HFFc6 (cell line): ENCODE data around the gene CHD1L. TPM values are rescaled to one million over a fixed set of nuclear protein-coding genes. Genes with fewer than 3 reads are reported as not detected.
"Not testable (repeated sequence)": the region's sequence is repeated elsewhere in the genome, so short reads cannot be mapped to it uniquely, and the experiment has no call there.

ENCODE experiments used
- DNase-seq: peaks from one replicate; pipeline ENCODE4 v3.0.0-alpha.2; 2018
- H3K27ac Mint-ChIP-seq: 2 replicates; pipeline ENCODE4 v1.8.0; 2020; ENCODE audit warnings: mild to moderate bottlenecking, mixed read lengths
- H3K27me3 Mint-ChIP-seq: 2 replicates; pipeline ENCODE4 v1.8.0; 2021; ENCODE audit warnings: mild to moderate bottlenecking, moderate library complexity, mixed read lengths; ENCODE audit not compliant: insufficient read depth
- H3K36me3 Mint-ChIP-seq: 2 replicates; pipeline ENCODE4 v1.8.0; 2021; ENCODE audit warnings: low read depth, mixed read lengths
- H3K4me1 Mint-ChIP-seq: 2 replicates; pipeline ENCODE4 v1.8.0; 2020; ENCODE audit warnings: low read depth, mixed read lengths
- H3K4me3 Mint-ChIP-seq: 2 replicates; pipeline ENCODE4 v1.8.0; 2020; ENCODE audit warnings: mild to moderate bottlenecking, moderate library complexity, mixed read lengths
- H3K9me3 Mint-ChIP-seq: 2 replicates; pipeline ENCODE4 v1.8.0; 2020; ENCODE audit warnings: mild to moderate bottlenecking, mixed read lengths
- total RNA-seq, 6 experiments: library from RNA; stranded (reverse); fragmentation: NEBNext Ultra II Directional; extraction: Animal tissue kit (Norgen Biotek cat#: 25700); gene quantifications; 2 replicates in 1 of 6; 3 replicates in 5 of 6; pipeline ENCODE4 v1.2.3, GENCODE V29; 2021
- TF ChIP-seq, protein P1 (sequence below): fragments of 200-600 bp; sonication (generic); IDR thresholded peaks from 2 replicates; pipeline ENCODE4 v1.5.0; 2021; ENCODE audit warnings: antibody characterized with exemption, mild to moderate bottlenecking

The CHD1L gene
- total RNA-seq, 6 experiments from 2014 or later: 34.4 to 43.2 (median 38.0) TPM

DNA sequence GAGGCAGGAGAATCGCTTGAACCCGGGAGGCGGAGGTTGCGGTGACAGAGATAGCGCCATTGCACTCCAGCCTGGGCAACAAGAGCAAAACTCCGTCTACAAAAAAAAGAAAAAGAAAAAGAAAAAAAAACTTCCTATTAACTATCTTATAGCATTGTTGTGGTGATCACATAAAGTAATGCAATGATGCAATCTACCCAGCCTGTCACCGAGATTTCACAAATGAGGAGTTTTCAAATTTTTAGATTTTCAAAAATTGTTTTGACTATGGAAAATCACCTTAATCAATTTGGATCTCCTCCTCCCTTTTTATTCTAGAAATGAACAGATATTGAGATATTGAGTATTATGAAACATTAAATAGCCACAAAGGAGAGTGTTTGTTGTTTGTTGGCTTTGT, 25.3 kb upstream of the CHD1L start:
- TF ChIP-seq, protein P1, sequence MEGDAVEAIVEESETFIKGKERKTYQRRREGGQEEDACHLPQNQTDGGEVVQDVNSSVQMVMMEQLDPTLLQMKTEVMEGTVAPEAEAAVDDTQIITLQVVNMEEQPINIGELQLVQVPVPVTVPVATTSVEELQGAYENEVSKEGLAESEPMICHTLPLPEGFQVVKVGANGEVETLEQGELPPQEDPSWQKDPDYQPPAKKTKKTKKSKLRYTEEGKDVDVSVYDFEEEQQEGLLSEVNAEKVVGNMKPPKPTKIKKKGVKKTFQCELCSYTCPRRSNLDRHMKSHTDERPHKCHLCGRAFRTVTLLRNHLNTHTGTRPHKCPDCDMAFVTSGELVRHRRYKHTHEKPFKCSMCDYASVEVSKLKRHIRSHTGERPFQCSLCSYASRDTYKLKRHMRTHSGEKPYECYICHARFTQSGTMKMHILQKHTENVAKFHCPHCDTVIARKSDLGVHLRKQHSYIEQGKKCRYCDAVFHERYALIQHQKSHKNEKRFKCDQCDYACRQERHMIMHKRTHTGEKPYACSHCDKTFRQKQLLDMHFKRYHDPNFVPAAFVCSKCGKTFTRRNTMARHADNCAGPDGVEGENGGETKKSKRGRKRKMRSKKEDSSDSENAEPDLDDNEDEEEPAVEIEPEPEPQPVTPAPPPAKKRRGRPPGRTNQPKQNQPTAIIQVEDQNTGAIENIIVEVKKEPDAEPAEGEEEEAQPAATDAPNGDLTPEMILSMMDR: no peak
- Mint-ChIP-seq H3K9me3 (no peaks in the 10 kb centered on the region), H3K27ac (no peak overlapping the region), H3K27me3 (peaks cover 2% of the 10 kb centered on the region), H3K4me3 (no peak overlapping the region), H3K36me3 (no peaks in the 10 kb centered on the region), H3K4me1 (peaks cover 7% of the 10 kb centered on the region)
- DNase-seq: no peak

DNA sequence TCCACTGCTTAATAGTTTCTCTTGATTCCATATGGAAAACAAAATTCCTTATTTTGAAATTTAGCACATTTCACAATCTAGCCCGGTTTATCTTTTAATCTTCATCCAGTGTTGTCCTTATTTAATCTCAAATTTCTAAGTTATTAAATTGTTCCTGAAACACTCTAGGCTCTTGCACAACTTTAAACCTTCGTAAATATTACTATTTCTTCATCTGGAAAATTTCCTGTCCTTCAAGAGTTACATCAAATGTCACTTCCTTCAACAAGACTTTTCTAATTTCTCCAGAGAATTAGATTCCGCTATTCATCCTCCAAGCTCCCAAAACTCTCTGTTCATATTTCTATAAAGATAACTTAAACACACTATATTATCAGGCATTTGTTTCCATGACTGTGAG, 23.9 kb upstream of the CHD1L start:
- DNase-seq: no peak
- peaks cover 2% of the 10 kb centered on the region for H3K27me3 Mint-ChIP-seq
- H3K9me3 Mint-ChIP-seq: no peaks in the 10 kb centered on the region
- no peak overlapping the region for H3K4me3 Mint-ChIP-seq
- peaks cover 7% of the 10 kb centered on the region for H3K4me1 Mint-ChIP-seq
- H3K27ac Mint-ChIP-seq: no peak overlapping the region
- no peaks in the 10 kb centered on the region for H3K36me3 Mint-ChIP-seq
- TF ChIP-seq, protein P1: no peak

DNA sequence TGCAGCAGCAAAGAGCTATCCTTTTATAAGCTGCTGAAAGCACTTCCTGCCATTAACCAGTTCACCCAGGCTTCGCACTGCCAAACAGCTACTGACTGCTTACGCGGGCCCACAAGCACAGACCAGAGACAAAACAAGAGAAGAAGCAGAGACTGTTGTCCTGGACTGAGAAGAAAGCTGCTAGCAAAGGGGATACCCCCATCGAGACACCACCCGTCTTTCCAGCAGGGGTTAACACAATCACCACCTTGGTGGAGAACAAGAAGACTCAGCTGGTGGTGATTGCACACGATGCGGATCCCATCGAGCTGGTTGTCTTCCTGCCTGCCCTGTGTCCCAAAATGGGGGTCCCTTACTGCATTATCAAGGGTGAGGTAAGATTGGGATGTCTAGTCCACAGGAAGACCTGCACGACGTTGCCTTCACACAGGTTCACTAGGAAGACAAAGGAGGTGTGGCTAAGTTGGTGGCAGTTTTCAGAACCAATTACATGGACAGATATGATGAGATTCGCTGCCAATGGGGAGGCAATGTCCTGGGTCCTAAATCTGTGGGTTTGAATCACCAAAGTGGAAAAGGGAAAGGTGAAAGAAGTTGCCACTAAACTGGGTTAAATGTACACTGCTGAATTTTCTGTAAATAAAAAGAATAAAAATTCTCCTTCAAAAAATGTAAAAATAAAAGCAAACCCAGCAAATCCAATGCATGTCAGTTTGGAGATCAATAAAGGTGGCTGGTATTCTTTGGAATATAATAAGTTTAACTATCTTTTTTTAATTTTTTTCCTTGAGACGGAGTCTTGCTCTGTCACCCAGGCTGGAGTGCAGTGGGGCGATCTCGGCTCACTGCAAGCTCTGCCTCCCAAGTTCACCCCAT, 18.5 kb upstream of the CHD1L start:
- Mint-ChIP-seq H3K27me3 (peaks cover 4% of the 10 kb centered on the region), H3K27ac (no peak overlapping the region), H3K9me3 (no peaks in the 10 kb centered on the region), H3K4me1 (peaks cover 13% of the 10 kb centered on the region), H3K4me3 (no peak overlapping the region), H3K36me3 (no peaks in the 10 kb centered on the region)
- TF ChIP-seq, protein P1: no peak
- DNase-seq: no peak

DNA sequence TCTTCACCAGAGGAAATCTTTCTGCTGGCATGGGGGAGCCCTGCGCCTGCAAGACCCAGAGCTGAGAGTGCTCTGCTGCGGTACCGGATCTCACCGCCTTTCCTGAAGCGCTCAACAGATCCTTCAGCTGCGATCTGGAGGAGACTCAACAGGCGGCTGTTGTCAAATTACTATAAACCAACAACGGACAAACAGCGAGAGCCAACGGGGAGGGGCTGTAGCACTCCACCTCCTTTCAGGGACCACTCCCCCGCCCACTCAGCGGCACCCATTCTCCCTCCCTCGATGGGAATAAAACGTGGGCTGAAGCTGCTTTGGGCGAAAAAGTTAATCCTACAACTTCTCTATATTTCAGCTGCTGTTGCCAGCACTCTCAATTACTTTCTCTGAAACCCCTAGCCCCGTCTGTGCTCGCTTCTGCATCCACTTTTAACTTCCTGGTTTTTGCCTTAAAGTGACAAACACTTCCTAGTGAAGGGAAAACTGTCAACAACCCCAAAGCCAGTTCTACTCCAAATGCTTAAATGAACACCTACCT, 17.2 kb upstream of the CHD1L start, which contains the start of gene FMO5:
Gene FMO5, minus strand, starts transcription at position 147 of the 538 bp plus-strand sequence. CDS start 310 bp downstream, outside the sequence.
- no peak for DNase-seq
- TF ChIP-seq, protein P1: no peak
- H3K4me3 Mint-ChIP-seq: peak within 1 kb of the TSS; percentile 93
- H3K9me3 Mint-ChIP-seq: no peaks in the 10 kb centered on the region
- H3K4me1 Mint-ChIP-seq: peaks cover 13% of the 10 kb centered on the region
- no peaks in the 10 kb centered on the region for H3K36me3 Mint-ChIP-seq
- H3K27me3 Mint-ChIP-seq: peaks cover 4% of the 10 kb centered on the region
- H3K27ac Mint-ChIP-seq: peak within 1 kb of the TSS; percentile 58

DNA sequence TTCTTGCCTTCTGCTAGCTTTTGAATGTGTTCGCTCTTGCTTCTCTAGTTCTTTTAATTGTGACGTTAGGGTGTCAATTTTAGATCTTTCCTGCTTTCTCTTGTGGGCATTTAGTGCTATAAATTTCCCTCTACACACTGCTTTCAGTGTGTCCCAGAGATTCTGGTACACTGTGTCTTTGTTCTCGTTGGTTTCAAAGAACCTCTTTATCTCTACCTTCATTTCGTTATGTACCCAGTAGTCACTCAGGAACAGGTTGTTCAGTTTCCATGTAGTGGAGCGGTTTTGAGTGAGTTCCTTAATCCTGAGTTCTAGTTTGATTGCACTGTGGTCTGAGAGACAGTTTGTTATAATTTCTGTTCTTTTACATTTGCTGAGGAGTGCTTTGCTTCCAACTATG, 11.5 kb upstream of the CHD1L start:
- H3K9me3 Mint-ChIP-seq, H3K4me3 Mint-ChIP-seq, H3K36me3 Mint-ChIP-seq, H3K27ac Mint-ChIP-seq, H3K4me1 Mint-ChIP-seq, H3K27me3 Mint-ChIP-seq, DNase-seq: not testable (repeated sequence)

DNA sequence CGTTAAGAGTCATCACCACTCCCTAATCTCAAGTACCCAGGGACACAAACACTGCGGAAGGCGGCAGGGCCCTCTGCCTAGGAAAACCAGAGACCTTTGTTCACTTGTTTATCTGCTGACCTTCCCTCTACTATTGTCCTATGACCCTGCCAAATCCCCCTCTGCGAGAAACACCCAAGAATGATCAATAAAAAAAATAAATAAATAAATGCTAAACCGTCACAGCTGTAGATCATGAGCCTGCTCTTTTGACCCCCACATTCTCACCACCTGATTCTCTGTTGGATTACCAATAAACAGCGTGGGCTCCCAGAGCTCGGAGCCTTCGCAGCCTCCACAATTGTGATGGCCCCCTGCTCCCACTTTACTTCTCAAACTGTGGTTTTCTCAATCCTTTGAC, 8.6 kb upstream of the CHD1L start:
- not testable (repeated sequence) for H3K36me3 Mint-ChIP-seq, H3K9me3 Mint-ChIP-seq, H3K4me3 Mint-ChIP-seq, H3K27ac Mint-ChIP-seq, H3K4me1 Mint-ChIP-seq, H3K27me3 Mint-ChIP-seq, DNase-seq
